Spleen (tissue), 7 donors: ENCODE results near the gene CIDEA.

ENCODE experiments used
- CTCF ChIP-seq, 11 experiments: fragments of 200-600 bp in 7 of 11; fragments of 450-650 bp in 4 of 11; sonication (generic) in 4 of 11; IDR thresholded peaks in 8 of 11; conservative IDR thresholded peaks in 3 of 11; 1 replicate in 7 of 11; 2 replicates in 4 of 11; pipeline versions ENCODE4 v1.4.0 to v1.8.0; 2016 to 2021; ENCODE audit warnings: antibody characterized with exemption in 11 of 11, inconsistent platforms in 4 of 11, mild to moderate bottlenecking in 1 of 11
- POLR2A ChIP-seq, 3 donors: fragments of 450-650 bp; IDR thresholded peaks; one replicate each; pipeline ENCODE4 v1.5.1; 2017; ENCODE audit warnings: antibody characterized with exemption in 3 of 3, mild to moderate bottlenecking in 1 of 3
- POLR2AphosphoS5 ChIP-seq, 3 donors: sonication (generic); formaldehyde crosslinking; IDR thresholded peaks; one replicate each; pipeline ENCODE4 v1.5.1; 2017; ENCODE audit warnings: antibody characterized with exemption in 3 of 3
- donor health status: DM: no; HTN: no; CAD: no; lungs with moderate emphysema.
- donor health status: DM: no; HTN: no; CAD: no.
- donor health status: DM: no; HTN: no; CAD: no.

GRCh38 chr18:12231040-12231882 is 22.9 kb upstream of the CIDEA start:
- TF ChIP-seq CTCF (IDR thresholded peaks at IDR 0.05 in 8 of 11, conservative IDR thresholded peaks at IDR 0.05 in 3 of 11), result no peak
- TF ChIP-seq POLR2A (IDR thresholded peaks at IDR 0.05), result no peak
- TF ChIP-seq POLR2AphosphoS5 (IDR thresholded peaks at IDR 0.05), result no peak
